PC-3 (cell line): ENCODE results near the gene LMCD1. TPM values are rescaled to one million over a fixed set of nuclear protein-coding genes. Genes with fewer than 3 reads are reported as not detected.

Experiments
- ATAC-seq: fragments of 200-7000 bp; cut with Tn5 transposase; 2 replicates; pipeline ENCODE4 v1.9.1; 2020; ENCODE audit warnings: mild to moderate bottlenecking, moderate library complexity
- BruUV-seq: library from RNA; stranded (reverse); fragments of 400-500 nt; replicated peaks from 2 replicates; lab custom pipeline; 2021; lab: Mats Ljungman, UMichigan
- CTCF ChIA-PET: fragments of 300-600 bp; sonication (Branson Sonifier 250); formaldehyde crosslinking; loops from one replicate; lab custom pipeline; 2022; ENCODE audit warnings: antibody characterized with exemption; lab: Charles Lee
- POLR2A ChIA-PET: fragments of 300-600 bp; sonication (Branson Sonifier 250); formaldehyde crosslinking; loops from one replicate; lab custom pipeline; 2022; ENCODE audit warnings: antibody characterized with exemption; ENCODE audit not compliant: unreplicated experiment; lab: Charles Lee
- DNase-seq: peaks from one replicate; pipeline ENCODE4 v3.0.0-alpha.2; 2015
- H2AFZ ChIP-seq: fragments of 300-600 bp; sonication (generic); 2 replicates; pipeline ENCODE4 v1.6.0; 2016; ENCODE audit warnings: antibody characterized with exemption, low read length
- H3F3A ChIP-seq: fragments of 300-600 bp; sonication (generic); one replicate; pipeline ENCODE4 v1.6.0; 2017; ENCODE audit warnings: antibody characterized with exemption, low read length, control low read depth, mild to moderate bottlenecking; ENCODE audit not compliant: unreplicated experiment
- H3K27ac ChIP-seq: fragments of 300-600 bp; sonication (generic); 2 replicates; pipeline ENCODE4 v1.5.1; 2016; ENCODE audit warnings: mild to moderate bottlenecking, low read length
- H3K27me3 ChIP-seq: fragments of 300-600 bp; sonication (generic); 2 replicates; pipeline ENCODE4 v1.6.1; 2016; ENCODE audit warnings: low read length, mixed read lengths
- H3K36me3 ChIP-seq: fragments of 300-600 bp; sonication (generic); 2 replicates; pipeline ENCODE4 v1.6.1; 2016; ENCODE audit warnings: low read depth, mixed run types, low read length, mixed read lengths
- H3K4me1 ChIP-seq: fragments of 300-600 bp; sonication (generic); 2 replicates; pipeline ENCODE4 v1.5.1; 2016; ENCODE audit warnings: low read length; ENCODE audit not compliant: insufficient read depth
- H3K4me2 ChIP-seq: fragments of 300-600 bp; sonication (generic); 2 replicates; pipeline ENCODE4 v1.6.0; 2016; ENCODE audit warnings: low read length
- H3K4me3 ChIP-seq: fragments of 300-600 bp; sonication (generic); 2 replicates; pipeline ENCODE4 v1.5.1; 2016; ENCODE audit warnings: mild to moderate bottlenecking, low read length, mixed read lengths
- H3K79me2 ChIP-seq: fragments of 300-600 bp; sonication (generic); 2 replicates; pipeline ENCODE4 v1.6.1; 2017; ENCODE audit warnings: low read length, mixed read lengths
- H3K9ac ChIP-seq: fragments of 300-600 bp; sonication (generic); 2 replicates; pipeline ENCODE4 v1.6.0; 2016; ENCODE audit warnings: mild to moderate bottlenecking, low read length
- H3K9me2 ChIP-seq: fragments of 300-600 bp; sonication (generic); replicated peaks from 2 replicates; pipeline ENCODE4 v1.6.1; 2016; ENCODE audit warnings: mixed run types, low read length, mixed read lengths
- H3K9me3 ChIP-seq: fragments of 300-600 bp; sonication (generic); 2 replicates; pipeline ENCODE4 v1.6.1; 2016; ENCODE audit warnings: low read length, mixed read lengths
- H4K20me1 ChIP-seq: fragments of 300-600 bp; sonication (generic); 2 replicates; pipeline ENCODE4 v1.6.1; 2016; ENCODE audit warnings: low read length, mixed read lengths
- CTCF ChIP-seq: fragments of 300-600 bp; sonication (generic); conservative IDR thresholded peaks from 2 replicates; pipeline ENCODE4 v1.5.1; 2017; ENCODE audit warnings: antibody characterized with exemption, low read depth, mild to moderate bottlenecking, low read length
- EZH2 ChIP-seq: fragments of 300-600 bp; sonication (generic); IDR thresholded peaks from one replicate; pipeline ENCODE4 v1.6.1; 2017; ENCODE audit warnings: antibody characterized with exemption, mild to moderate bottlenecking, low read length; ENCODE audit not compliant: unreplicated experiment
- EZH2phosphoT487 ChIP-seq: fragments of 300-600 bp; sonication (generic); IDR thresholded peaks from 2 replicates; pipeline ENCODE4 v1.6.1; 2018; ENCODE audit warnings: mild to moderate bottlenecking, antibody characterized with exemption, low read length, borderline replicate concordance
- intact Hi-C: fragments of 100-400 bp; cut with micrococcal nuclease; formaldehyde crosslinking; loops from 2 replicates; pipeline ENCODE4 v1.9.0; 2023
- total RNA-seq: library from RNA; depleted of rRNA; stranded (reverse); fragments of >200 nt; gene quantifications from 2 replicates; pipeline ENCODE4 v1.2.3, GENCODE V29; 2014

LMCD1 gene
- total RNA-seq, 1 experiment from 2014 or later: 9.1 TPM

DNA sequence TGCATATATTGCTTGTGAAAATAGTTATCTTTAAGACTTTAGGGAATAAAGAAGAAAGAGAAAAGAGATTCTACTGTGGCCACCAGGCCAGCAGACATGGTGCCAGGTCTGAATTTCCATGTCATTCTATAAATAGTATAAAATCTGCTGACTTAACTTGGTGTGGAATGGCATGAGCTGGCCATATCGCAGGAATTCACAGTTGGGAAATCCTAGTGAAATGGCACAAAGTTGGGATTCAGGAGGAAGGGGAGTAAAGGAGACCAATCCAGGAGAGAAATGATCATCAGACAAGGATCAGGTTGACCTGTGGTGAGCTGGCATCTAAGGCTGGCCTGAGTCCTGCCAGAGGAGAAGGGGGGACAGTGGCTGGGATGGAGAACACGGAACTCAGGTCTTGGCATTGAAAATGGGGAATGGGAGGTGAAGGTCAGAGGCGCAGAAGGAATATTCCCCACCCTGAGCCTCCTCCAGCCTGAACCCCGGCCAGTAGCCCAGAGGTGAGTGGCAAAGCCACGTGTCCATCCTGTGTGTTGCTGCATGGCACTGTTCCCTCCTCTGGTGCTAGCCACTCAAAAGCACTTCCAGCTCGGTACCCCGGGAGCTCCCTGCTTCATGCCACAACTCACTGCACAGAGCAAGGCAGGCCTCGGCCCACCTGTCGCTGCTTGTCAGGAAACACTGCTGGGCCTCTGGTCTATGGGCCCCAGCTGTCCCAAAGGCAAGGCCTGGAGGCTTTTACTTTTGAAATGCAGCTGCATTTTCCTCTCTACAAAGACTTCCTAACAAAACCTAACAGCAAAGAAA lies 91.6 kb downstream of the LMCD1 start:
- POLR2A ChIA-PET: no interaction called here

GRCh38 chr3:8595252-8595651 lies 93.6 kb downstream of the LMCD1 start:
- no peaks in the 10 kb centered on the region for H3K4me1 ChIP-seq
- H3K9me3 ChIP-seq: no peaks in the 10 kb centered on the region
- DNase-seq (no peak), ATAC-seq (no peak)
- H3F3A ChIP-seq: no peaks in the 10 kb centered on the region
- TF ChIP-seq CTCF: no peak
- no peak for TF ChIP-seq EZH2phosphoT487
- TF ChIP-seq EZH2: no peak
- H3K36me3 ChIP-seq: no peaks in the 10 kb centered on the region
- intact Hi-C loops: no loop called here
- no peak overlapping the region for H3K4me2 ChIP-seq
- H3K4me3 ChIP-seq: no peak overlapping the region
- H3K27me3 ChIP-seq: no peaks in the 10 kb centered on the region
- POLR2A ChIA-PET: no interaction called here
- no peak overlapping the region for H3K27ac ChIP-seq
- CTCF ChIA-PET: no interaction called here
- no peaks in the 10 kb centered on the region for H3K9me2 ChIP-seq
- H4K20me1 ChIP-seq: no peaks in the 10 kb centered on the region
- no peak overlapping the region for H2AFZ ChIP-seq
- no TSS peak for BruUV-seq
- no peaks in the 10 kb centered on the region for H3K79me2 ChIP-seq
- H3K9ac ChIP-seq: no peak overlapping the region

More for the DNA sequence above, 91.6 kb downstream of the LMCD1 start:
- BruUV-seq: no TSS peak
- Histone ChIP-seq H2AFZ (no peak overlapping the region), H4K20me1 (no peaks in the 10 kb centered on the region), H3K4me2 (no peak overlapping the region), H3K9me3 (no peaks in the 10 kb centered on the region), H3K4me1 (no peaks in the 10 kb centered on the region), H3K4me3 (no peak overlapping the region), H3K9ac (no peak overlapping the region), H3K36me3 (no peaks in the 10 kb centered on the region), H3K79me2 (no peaks in the 10 kb centered on the region), H3K27ac (no peak overlapping the region), H3F3A (no peaks in the 10 kb centered on the region), H3K9me2 (no peaks in the 10 kb centered on the region), H3K27me3 (no peaks in the 10 kb centered on the region)
- ATAC-seq (no peak), DNase-seq (no peak)
- intact Hi-C loops: no loop called here
- TF ChIP-seq CTCF (no peak), EZH2phosphoT487 (no peak), EZH2 (no peak)
- CTCF ChIA-PET: no interaction called here

DNA sequence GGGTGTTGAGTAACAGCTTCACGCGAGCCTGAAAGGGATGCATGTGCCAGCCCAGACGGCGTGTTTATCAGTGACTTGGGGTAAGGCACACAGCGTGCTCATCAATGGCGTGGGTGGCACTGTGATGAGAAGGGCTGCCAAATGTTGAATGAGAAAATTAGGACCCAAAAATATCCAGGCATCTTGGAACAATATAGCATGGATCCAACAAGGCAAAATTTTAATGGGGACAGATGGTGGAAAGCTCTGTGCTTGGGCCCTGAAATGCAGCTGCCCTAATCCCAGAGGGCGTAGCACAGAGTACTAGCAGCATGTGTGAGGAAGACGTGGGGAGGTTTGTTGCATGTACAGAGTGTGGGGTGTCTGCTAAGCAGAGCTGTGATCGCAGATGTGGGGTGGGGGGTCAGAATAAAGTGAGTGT lies 94.1 kb downstream of the LMCD1 start:
- TF ChIP-seq CTCF (no peak), EZH2phosphoT487 (no peak)
- Histone ChIP-seq H3K9me2 (no peaks in the 10 kb centered on the region), H2AFZ (no peak overlapping the region), H3F3A (no peaks in the 10 kb centered on the region), H3K9ac (no peak overlapping the region), H3K4me1 (no peaks in the 10 kb centered on the region), H3K27ac (no peak overlapping the region), H3K27me3 (no peaks in the 10 kb centered on the region), H3K9me3 (no peaks in the 10 kb centered on the region), H3K4me2 (no peak overlapping the region), H3K79me2 (no peaks in the 10 kb centered on the region), H4K20me1 (no peaks in the 10 kb centered on the region), H3K36me3 (no peaks in the 10 kb centered on the region), H3K4me3 (no peak overlapping the region)
- DNase-seq (no peak), ATAC-seq (no peak)
- ChIA-PET POLR2A (no interaction called here), CTCF (no interaction called here)
- BruUV-seq: no TSS peak
- intact Hi-C loops: no loop called here
